ENCODE results near the gene PLCB4.

Gene PLCB4

GRCh38 chr20:9413001-9413400 lies 344.1 kb downstream of the PLCB4 start:
- DNase-seq, result no peak

GRCh38 chr20:9415426-9415825 lies 346.5 kb downstream of the PLCB4 start:
- no peak for DNase-seq

- no peak for DNase-seq
These were observed 347.5 kb downstream of the PLCB4 start for GRCh38 chr20:9416421-9416820.

GRCh38 chr20:9417665-9418064 lies 348.8 kb downstream of the PLCB4 start:
- no peak for DNase-seq

GRCh38 chr20:9422321-9423057 lies 353.6 kb downstream of the PLCB4 start:
- DNase-seq, result no peak

- DNase-seq, result no peak
These were observed 355.7 kb downstream of the PLCB4 start for GRCh38 chr20:9424551-9424950.

- no peak for DNase-seq
These were observed 358.8 kb downstream of the PLCB4 start for GRCh38 chr20:9427430-9428291.

GRCh38 chr20:9428292-9428607 lies 359.4 kb downstream of the PLCB4 start:
- DNase-seq, result no peak

GRCh38 chr20:9439806-9440205 lies 370.9 kb downstream of the PLCB4 start:
- DNase-seq, result no peak

GRCh38 chr20:9440892-9441291 lies 372.0 kb downstream of the PLCB4 start:
- DNase-seq, result no peak

- DNase-seq, result no peak
These were observed 373.1 kb downstream of the PLCB4 start for GRCh38 chr20:9441948-9442347.

- no peak for DNase-seq
These were observed 374.0 kb downstream of the PLCB4 start for GRCh38 chr20:9442858-9443257.

GRCh38 chr20:9444921-9445320 lies 376.0 kb downstream of the PLCB4 start:
- no peak for DNase-seq

- no peak for DNase-seq
These were observed 378.3 kb downstream of the PLCB4 start for GRCh38 chr20:9447182-9447581.

- no peak for DNase-seq
These were observed 384.3 kb downstream of the PLCB4 start for GRCh38 chr20:9453201-9453600.

- DNase-seq, result no peak
These were observed 385.9 kb downstream of the PLCB4 start for GRCh38 chr20:9454791-9455190.

GRCh38 chr20:9457136-9457535 lies 388.2 kb downstream of the PLCB4 start:
- DNase-seq, result no peak

- DNase-seq, result no peak
These were observed 389.4 kb downstream of the PLCB4 start for GRCh38 chr20:9458138-9458796.

GRCh38 chr20:9460518-9460917 lies 391.6 kb downstream of the PLCB4 start:
- DNase-seq, result no peak

GRCh38 chr20:9467995-9468394 lies 399.1 kb downstream of the PLCB4 start:
- no peak for DNase-seq

GRCh38 chr20:9474835-9475415 lies 406.0 kb downstream of the PLCB4 start:
- no peak for DNase-seq

- no peak for DNase-seq
These were observed 406.6 kb downstream of the PLCB4 start for GRCh38 chr20:9475456-9475855.

- no peak for DNase-seq
These were observed 407.3 kb downstream of the PLCB4 start for GRCh38 chr20:9476174-9476573.

GRCh38 chr20:9476637-9477036 lies 407.8 kb downstream of the PLCB4 start:
- no peak for DNase-seq

Measured in activated T-cell treated with anti-CD3 and anti-CD28 coated beads for 4 hours (primary cell).